Measurements from ENCODE around the gene TMCC1. TPM values are rescaled to one million over a fixed set of nuclear protein-coding genes. Genes with fewer than 3 reads are reported as not detected.

Gene TMCC1
- total and polyA plus RNA-seq, 2 donors (not counting 1 experiment from before 2014, with no cell fraction given): 8.5 to 32.2 TPM

DNA sequence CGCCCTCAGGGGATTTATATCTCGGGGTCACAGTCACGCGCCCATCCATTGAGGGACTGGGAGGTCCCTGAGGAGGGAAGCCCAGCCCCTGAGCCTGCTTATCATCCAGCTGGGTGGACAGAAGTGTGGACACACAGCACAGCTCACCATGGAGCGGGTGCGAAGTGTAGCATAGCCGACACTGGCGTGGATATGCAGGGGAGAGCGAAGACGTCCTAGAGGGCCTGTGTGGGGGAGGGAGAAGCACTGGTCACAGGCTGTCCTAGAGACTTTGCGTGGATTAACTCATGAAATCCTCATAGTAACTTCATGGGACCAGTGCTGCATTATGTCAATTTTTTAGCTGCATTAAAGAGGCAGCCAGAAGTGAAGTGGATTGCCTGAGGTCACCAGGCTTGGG is 261.0 kb downstream of the TMCC1 start:
- no peaks in the 10 kb centered on the region for H4K20me1 ChIP-seq (ENCODE audit: control insufficient read depth, insufficient read depth, low read length, poor library complexity, severe bottlenecking)
- 87% methylated on average over 11 of the region's 11 CpGs for WGBS (ENCODE audit: insufficient coverage)
- H3K36me3 ChIP-seq (replicated peaks in 1 of 2; ENCODE audit: control extremely low read depth in 1 of 2, control insufficient read depth in 1 of 2, extremely low read depth in 1 of 2, insufficient read depth in 2 of 2, low read length in 1 of 2): no peaks in the 10 kb centered on the region
- no peaks in the 10 kb centered on the region for H3K79me2 ChIP-seq (ENCODE audit: control insufficient read depth, insufficient read depth, low read length)
- ATAC-seq (ENCODE audit: low read depth): no peak
- peaks cover 0 to 5% (median 1%) of the 10 kb centered on the region in 4 experiments for H3K27me3 ChIP-seq (replicated peaks in 1 of 4; ENCODE audit: control extremely low read depth in 1 of 4, control insufficient read depth in 3 of 4, insufficient read depth in 4 of 4, low read length in 3 of 4)
- intact Hi-C loops (cut with micrococcal nuclease): no loop called here
- no peak overlapping the region for H2AFZ ChIP-seq (ENCODE audit: insufficient read depth, low read depth, low read length, poor library complexity, severe bottlenecking)
- DNase-seq: no peak
- H3K9me3 ChIP-seq (ENCODE audit: control extremely low read depth in 1 of 3, control insufficient read depth in 2 of 3, insufficient read depth in 1 of 3, low read length in 2 of 3): no peaks in the 10 kb centered on the region
- Mint-ChIP-seq H3K27ac (no peak overlapping the region), H3K4me1 (peaks cover 7% of the 10 kb centered on the region), H3K4me3 (no peak overlapping the region), H3K9me3 (ENCODE audit: insufficient read depth) (peaks cover 2% of the 10 kb centered on the region), H3K27me3 (peaks cover 14% of the 10 kb centered on the region)
- H3K9ac ChIP-seq (ENCODE audit: low read length): no peak overlapping the region
- TF ChIP-seq CTCF (IDR thresholded peaks at IDR 0.05) (no peak), EZH2 (IDR thresholded peaks at IDR 0.05; ENCODE audit: borderline replicate concordance, insufficient read depth, low read depth, low read length, poor library complexity, severe bottlenecking) (no peak)
- H3K4me1 ChIP-seq (ENCODE audit: control insufficient read depth in 2 of 2, insufficient read depth in 2 of 2, low read length in 2 of 2): peaks cover 0 to 6% of the 10 kb centered on the region in 2 donors
- ChIA-PET CTCF (interaction anchor here (0.6 to 2.4 kb wide), 4 partner anchors 12 to 142 kb away, joined by 3 to 7 read pairs (median 4); no protein-coding TSS in a partner anchor), POLR2A (no interaction called here)
- H3K4me3 ChIP-seq (ENCODE audit: control extremely low read depth in 1 of 5, extremely low read depth in 1 of 5, insufficient read depth in 1 of 5, low read depth in 2 of 5, low read length in 4 of 5): no peak overlapping the region
- no peak overlapping the region for H3K27ac ChIP-seq (ENCODE audit: low read length in 2 of 2)
- H3K4me2 ChIP-seq (replicated peaks; ENCODE audit: low read depth, low read length, poor library complexity, severe bottlenecking): no peak overlapping the region

DNA sequence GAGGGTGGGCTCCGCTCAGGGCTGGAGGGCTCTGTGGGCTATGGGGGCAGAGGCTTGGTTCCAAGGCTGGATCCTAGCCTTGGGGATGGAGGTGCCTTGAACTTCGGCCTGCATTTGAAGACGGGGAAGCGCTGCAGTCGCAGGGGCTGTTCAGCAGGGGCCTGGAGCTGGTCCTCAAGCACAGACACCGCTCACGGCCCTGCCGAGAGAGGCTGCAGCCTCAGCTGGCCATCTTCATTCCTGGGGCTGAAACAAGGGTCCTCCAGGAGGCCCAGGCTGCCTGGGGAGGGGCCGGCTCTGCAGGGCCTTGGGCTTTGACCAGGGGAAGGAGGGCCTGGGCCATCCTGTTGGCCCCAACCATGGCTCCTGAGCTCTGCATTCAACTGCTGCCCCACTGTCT is 261.5 kb downstream of the TMCC1 start:
- H3K4me1 ChIP-seq (ENCODE audit: control insufficient read depth in 2 of 2, insufficient read depth in 2 of 2, low read length in 2 of 2): peaks cover 0 to 11% of the 10 kb centered on the region in 2 donors
- Mint-ChIP-seq H3K4me1 (peaks cover 11% of the 10 kb centered on the region), H3K9me3 (ENCODE audit: insufficient read depth) (peaks cover 2% of the 10 kb centered on the region), H3K27ac (no peak overlapping the region), H3K4me3 (no peak overlapping the region), H3K27me3 (peaks cover 10% of the 10 kb centered on the region)
- TF ChIP-seq EZH2 (IDR thresholded peaks at IDR 0.05; ENCODE audit: borderline replicate concordance, insufficient read depth, low read depth, low read length, poor library complexity, severe bottlenecking) (no peak), CTCF (IDR thresholded peaks at IDR 0.05) (no peak)
- no peaks in the 10 kb centered on the region for H3K36me3 ChIP-seq (replicated peaks in 1 of 2; ENCODE audit: control extremely low read depth in 1 of 2, control insufficient read depth in 1 of 2, extremely low read depth in 1 of 2, insufficient read depth in 2 of 2, low read length in 1 of 2)
- H3K27me3 ChIP-seq (replicated peaks in 1 of 4; ENCODE audit: control extremely low read depth in 1 of 4, control insufficient read depth in 3 of 4, insufficient read depth in 4 of 4, low read length in 3 of 4): peaks cover 0 to 5% (median 1%) of the 10 kb centered on the region in 4 experiments
- DNase-seq: no peak
- H3K9ac ChIP-seq (ENCODE audit: low read length): no peak overlapping the region
- WGBS (ENCODE audit: insufficient coverage): 98% methylated on average over 9 of the region's 9 CpGs
- H3K27ac ChIP-seq (ENCODE audit: low read length in 2 of 2): no peak overlapping the region
- H3K79me2 ChIP-seq (ENCODE audit: control insufficient read depth, insufficient read depth, low read length): no peaks in the 10 kb centered on the region
- no peak for ATAC-seq (ENCODE audit: low read depth)
- POLR2A ChIA-PET: no interaction called here
- no peak overlapping the region for H3K4me2 ChIP-seq (replicated peaks; ENCODE audit: low read depth, low read length, poor library complexity, severe bottlenecking)
- no peak overlapping the region for H2AFZ ChIP-seq (ENCODE audit: insufficient read depth, low read depth, low read length, poor library complexity, severe bottlenecking)
- no peak overlapping the region for H3K4me3 ChIP-seq (ENCODE audit: control extremely low read depth in 1 of 5, extremely low read depth in 1 of 5, insufficient read depth in 1 of 5, low read depth in 2 of 5, low read length in 4 of 5)
- CTCF ChIA-PET: interaction anchor here (0.6 to 2.4 kb wide), 3 partner anchors 12 to 142 kb away, joined by 3 to 7 read pairs (median 5); no protein-coding TSS in a partner anchor
- H3K9me3 ChIP-seq (ENCODE audit: control extremely low read depth in 1 of 3, control insufficient read depth in 2 of 3, insufficient read depth in 1 of 3, low read length in 2 of 3): no peaks in the 10 kb centered on the region
- intact Hi-C loops (cut with micrococcal nuclease): no loop called here
- H4K20me1 ChIP-seq (ENCODE audit: control insufficient read depth, insufficient read depth, low read length, poor library complexity, severe bottlenecking): no peaks in the 10 kb centered on the region

Data from B cell (primary cell).